Raji (cell line): ENCODE data around the gene GAD1.

Experiments
- POLR2A ChIP-seq: IDR thresholded peaks from 2 replicates; pipeline ENCODE4 v1.6.1; 2011; ENCODE audit warnings: low read depth, low read length, control low read depth; ENCODE audit not compliant: insufficient read depth

Gene GAD1

DNA sequence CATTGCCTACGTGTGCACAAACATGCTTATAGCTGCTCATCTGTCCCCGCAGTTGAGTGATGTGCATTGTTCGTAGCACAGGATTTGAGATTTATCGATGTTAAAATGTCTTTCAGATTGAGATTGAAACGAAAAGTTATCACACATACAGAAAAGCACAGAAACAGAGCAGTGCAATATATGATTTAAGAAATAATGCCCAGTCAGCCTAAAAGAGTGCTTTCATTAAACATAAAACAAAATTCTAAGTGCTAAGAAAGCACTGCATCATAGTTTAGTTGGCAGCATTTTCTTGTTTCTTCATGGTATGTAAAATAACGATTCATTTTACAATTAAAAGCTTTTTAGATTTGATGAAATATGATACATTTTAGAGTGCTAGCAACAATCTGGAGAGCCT, 80.4 kb downstream of the GAD1 start:
- no peak for TF ChIP-seq POLR2A

DNA sequence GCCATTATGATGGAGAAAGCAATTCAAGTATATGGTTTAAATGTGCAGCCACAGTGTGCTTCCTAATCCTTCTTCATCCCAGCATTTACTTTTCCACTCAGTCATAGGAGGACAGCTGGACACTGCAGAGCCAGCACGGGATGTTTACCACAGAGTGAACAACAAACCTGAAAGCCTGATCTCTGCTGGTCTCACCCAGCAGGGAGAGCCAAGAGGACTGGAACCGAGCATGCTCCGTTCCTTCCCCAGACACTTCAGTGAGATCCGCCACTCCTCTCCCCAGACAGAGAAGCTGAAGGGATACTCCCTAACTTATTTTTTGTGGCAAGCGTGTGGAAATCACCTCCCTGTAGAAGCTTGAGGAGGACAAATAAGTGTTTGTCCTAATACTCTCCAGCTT, 89.2 kb downstream of the GAD1 start:
- TF ChIP-seq POLR2A, result no peak
